GM12878 (cell line): ENCODE measurements around the gene CENPP. TPM values are rescaled to one million over a fixed set of nuclear protein-coding genes. Genes with fewer than 3 reads are reported as not detected.

ENCODE experiments used
- ATAC-seq: fragments of 200-7000 bp; cut with Tn5 transposase; 3 replicates; pipeline ENCODE4 v1.9.1; 2020; ENCODE audit warnings: mild to moderate bottlenecking, moderate library complexity
- BruUV-seq: library from RNA; stranded (reverse); fragments of 400-500 nt; replicated peaks from 2 replicates; lab custom pipeline; 2021; lab: Mats Ljungman, UMichigan
- CTCF ChIA-PET: fragments of 300-600 bp; sonication (Branson Sonifier 250); formaldehyde crosslinking; extraction: SDS; loops from one replicate; lab custom pipeline; 2021; ENCODE audit warnings: inconsistent platforms; lab: Yijun Ruan, JAX
- POLR2A ChIA-PET: fragments of 350-600 bp; formaldehyde crosslinking; extraction: SDS; loops from one replicate; lab custom pipeline; 2021; ENCODE audit warnings: inconsistent platforms; lab: Charles Lee
- RAD21 ChIA-PET: fragments of 300-600 bp; sonication (Branson Sonifier 250); formaldehyde crosslinking; loops from one replicate; lab custom pipeline; 2023; ENCODE audit warnings: antibody characterized with exemption; ENCODE audit not compliant: unreplicated experiment; lab: Charles Lee
- SMC1A ChIA-PET: fragments of 300-600 bp; sonication (Branson Sonifier 250); formaldehyde crosslinking; loops from one replicate; lab custom pipeline; 2023; ENCODE audit not compliant: unreplicated experiment, uncharacterized antibody; lab: Charles Lee
- DNase-seq: peaks from one replicate; pipeline ENCODE4 v3.0.0-alpha.2; 2011; ENCODE audit warnings: low read depth, low spot score
- FAIRE-seq: peaks from 3 replicates; lab custom pipeline; 2011; peaks lifted over from hg19 to GRCh38; lab: Jason Lieb, UNC
- H2AFZ ChIP-seq: 2 replicates; pipeline ENCODE4 v1.6.0; 2011; ENCODE audit warnings: low read depth, low read length, control low read depth; ENCODE audit not compliant: control insufficient read depth
- H3K27ac ChIP-seq: 2 replicates; pipeline ENCODE4 v1.5.1; 2011; ENCODE audit warnings: control low read depth; ENCODE audit not compliant: control insufficient read depth, insufficient read depth
- H3K27me3 ChIP-seq, 2 experiments: replicated peaks in 1 of 2; 2 replicates each; pipeline versions ENCODE4 v1.6.0 to v1.6.1; 2011; ENCODE audit warnings: low read length in 1 of 2; ENCODE audit not compliant: control insufficient read depth in 2 of 2, insufficient read depth in 2 of 2
- H3K36me3 ChIP-seq, 2 experiments: 2 replicates each; pipeline ENCODE4 v1.5.1; 2011; ENCODE audit warnings: low read length in 1 of 2; ENCODE audit not compliant: control insufficient read depth in 2 of 2, insufficient read depth in 2 of 2
- H3K4me1 ChIP-seq: 2 replicates; pipeline ENCODE4 v1.6.1; 2011; ENCODE audit warnings: mild to moderate bottlenecking, low read length, moderate library complexity, mixed read lengths; ENCODE audit not compliant: control insufficient read depth, insufficient read depth
- H3K4me2 ChIP-seq: 2 replicates; pipeline ENCODE4 v1.6.0; 2011; ENCODE audit warnings: control low read depth; ENCODE audit not compliant: control insufficient read depth, insufficient read depth
- H3K4me3 ChIP-seq: fragments of 200-600 bp; sonication (generic); 2 replicates; pipeline ENCODE4 v1.5.1; 2016
- H3K79me2 ChIP-seq: 2 replicates; pipeline ENCODE4 v1.6.0; 2011; ENCODE audit warnings: low read length; ENCODE audit not compliant: control insufficient read depth, insufficient read depth
- H3K9ac ChIP-seq: 2 replicates; pipeline ENCODE4 v1.8.0; 2011; ENCODE audit warnings: low read length, control low read depth, mixed read lengths; ENCODE audit not compliant: control insufficient read depth, insufficient read depth
- H3K9me3 ChIP-seq: replicated peaks from 3 replicates; pipeline ENCODE4 v1.5.1; 2011; ENCODE audit warnings: mild to moderate bottlenecking, low read length; ENCODE audit not compliant: control insufficient read depth, insufficient read depth
- H4K20me1 ChIP-seq: 2 replicates; pipeline ENCODE4 v1.6.0; 2011; ENCODE audit not compliant: control insufficient read depth, insufficient read depth
- BMI1 ChIP-seq: fragments of 450-650 bp; IDR thresholded peaks from 2 replicates; pipeline ENCODE4 v1.6.1; 2016; ENCODE audit warnings: mild to moderate bottlenecking, moderate library complexity, borderline replicate concordance
- ETV6 ChIP-seq, 2 experiments: fragments of 450-650 bp in 1 of 2; IDR thresholded peaks in 1 of 2; conservative IDR thresholded peaks in 1 of 2; 2 replicates each; pipeline ENCODE4 v1.6.1; 2014; ENCODE audit warnings: antibody characterized with exemption in 1 of 2, borderline replicate concordance in 1 of 2, low read depth in 1 of 2, mild to moderate bottlenecking in 1 of 2, moderate library complexity in 1 of 2
- MYB ChIP-seq: fragments of 150-350 bp; IDR thresholded peaks from 2 replicates; pipeline ENCODE4 v1.6.1; 2014; ENCODE audit warnings: mild to moderate bottlenecking, low read depth, low read length, borderline replicate concordance
- RCOR1 ChIP-seq: conservative IDR thresholded peaks from 2 replicates; pipeline ENCODE4 v1.6.1; 2012; ENCODE audit warnings: low read depth, low read length, improper control_type of control experiment
- SRF ChIP-seq, 2 experiments: IDR thresholded peaks; 2 replicates each; pipeline ENCODE4 v1.6.1; 2011; ENCODE audit warnings: low read depth in 2 of 2, low read length in 2 of 2, mild to moderate bottlenecking in 1 of 2, moderate library complexity in 1 of 2
- SUPT20H ChIP-seq: IDR thresholded peaks from 2 replicates; pipeline ENCODE4 v1.6.1; 2011; ENCODE audit warnings: low read depth, mild to moderate bottlenecking, low read length, moderate library complexity, borderline replicate concordance; ENCODE audit not compliant: control insufficient read depth
- ZSCAN29 ChIP-seq: fragments of 450-650 bp; IDR thresholded peaks from 2 replicates; pipeline ENCODE4 v1.6.1; 2017; ENCODE audit warnings: mild to moderate bottlenecking, moderate library complexity
- WGBS: methylation state at CpG from one replicate; pipeline ENCODE4 v1.1.6; 2016; ENCODE audit warnings: low lambda C conversion rate; ENCODE audit not compliant: insufficient replicate concordance, insufficient coverage; ENCODE audit errors: missing lambda C conversion rate; 5-methylcytosine and 5-hydroxymethylcytosine counted together
- in situ Hi-C: fragments of 300-500 bp; cut with MboI; formaldehyde crosslinking; loops from 9 replicates; pipeline ENCODE4 v1.14.3; 2018; ENCODE audit warnings: mixed read lengths
- intact Hi-C: fragments of 100-400 bp; cut with micrococcal nuclease; formaldehyde crosslinking; loops from one replicate; pipeline ENCODE4 v1.14.2; 2022; ENCODE audit not compliant: unreplicated experiment
- polyA plus RNA-seq, 11 experiments: library from polyadenylated mRNA; depleted of rRNA in 4 of 11; unstranded in 6 of 11; stranded (reverse) in 5 of 11; fragments of >200 nt; fragmentation: Nextera tagmentation in 4 of 11; fragmentation: Illumina TruSeq in 1 of 11; extraction: Ambion mirVana in 4 of 11; extraction: Trizol in 1 of 11; gene quantifications; 1 replicate in 1 of 11; 2 replicates in 10 of 11; pipeline versions ENCODE4 v1.2.1 to v1.2.3, GENCODE V29; 2011 to 2016; ENCODE audit warnings: inconsistent platforms in 2 of 11, missing spikeins in 2 of 11, low read depth in 1 of 11
- total RNA-seq, 4 experiments: library from RNA; depleted of rRNA in 3 of 4; stranded (reverse); fragments of >200 nt in 3 of 4; fragmentation: Illumina TruSeq in 1 of 4; extraction: Trizol in 1 of 4; gene quantifications; 2 replicates each; pipeline versions ENCODE4 v1.2.1 to v1.2.3, GENCODE V29; 2013 to 2021

The CENPP gene
- total and polyA plus RNA-seq, 10 of the 15 experiments (the other 5 are each of a cell fraction or from before 2014, with no cell fraction given), result 9.4 to 31.4 (median 19.8) TPM

DNA sequence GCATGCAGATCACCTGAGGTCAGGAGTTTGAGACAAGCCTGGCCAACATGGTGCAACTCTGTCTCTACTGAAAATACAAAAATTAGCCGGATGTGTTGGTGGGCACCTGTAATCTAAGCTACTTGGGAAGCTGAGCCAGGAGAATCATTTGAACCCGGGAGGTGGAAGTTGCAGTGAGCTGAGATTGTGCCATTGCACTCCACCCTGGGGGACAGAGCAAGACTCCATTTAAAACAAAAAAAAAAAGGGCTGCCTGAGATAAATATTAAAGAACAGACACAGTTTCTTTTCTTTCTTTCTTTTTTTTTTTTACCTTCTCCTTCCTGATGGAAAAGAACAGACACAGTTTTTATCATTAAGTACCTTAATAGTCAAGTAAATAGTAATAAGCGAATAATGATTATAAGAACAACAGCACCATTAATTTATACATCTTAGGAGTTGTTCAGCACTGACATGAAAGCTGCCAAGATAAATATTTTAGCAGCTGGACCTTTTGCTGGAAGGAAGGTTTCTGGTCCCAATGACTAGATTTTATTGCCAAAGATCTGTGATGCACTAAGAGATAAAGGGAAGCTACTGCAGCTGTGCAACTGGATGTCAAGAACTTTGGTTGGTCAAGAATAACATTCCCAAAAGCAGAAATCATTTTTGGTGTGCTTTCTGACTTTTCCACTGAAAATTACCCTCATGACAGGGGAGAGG is 7.0 kb downstream of the CENPP start:
- Histone ChIP-seq H4K20me1 (no peaks in the 10 kb centered on the region), H2AFZ (no peak overlapping the region), H3K4me1 (peaks cover 2% of the 10 kb centered on the region; the same call in 1 of the 2 replicates), H3K4me3 (no peak overlapping the region), H3K36me3 (no peaks in the 10 kb centered on the region; a peak in 3 of 4 replicates), H3K9me3 (no peaks in the 10 kb centered on the region), H3K4me2 (no peak overlapping the region), H3K27me3 (no peaks in the 10 kb centered on the region), H3K9ac (no peak overlapping the region), H3K27ac (no peak overlapping the region), H3K79me2 (peaks cover 5% of the 10 kb centered on the region; the same call in 1 of the 2 replicates)
- no peak for FAIRE-seq
- TF ChIP-seq BMI1 (no peak), RCOR1 (no peak), ETV6 (conservative IDR thresholded peaks at IDR 0.05 in 1 of 2, IDR thresholded peaks at IDR 0.05 in 1 of 2; ENCODE audit: borderline replicate concordance in 1 of 2, low read depth in 1 of 2) (no peak), MYB (no peak), ZSCAN29 (no peak), SUPT20H (no peak), SRF (IDR thresholded peaks at IDR 0.05; ENCODE audit: low read depth in 2 of 2, low read length in 2 of 2) (no peak)
- in situ Hi-C loops, result no loop called here
- ChIA-PET CTCF (interaction anchor here (1.4 to 1.5 kb wide), 2 partner anchors 9 to 193 kb away, joined by 4 to 5 read pairs; no protein-coding TSS in a partner anchor), RAD21 (no interaction called here), POLR2A (interaction anchor here (0.7 kb wide), 1 partner anchor 443 kb away, joined by 3 read pairs; no protein-coding TSS in a partner anchor), SMC1A (interaction anchor here (0.9 to 1.1 kb wide), 4 partner anchors 8 to 185 kb away, joined by 3 to 4 read pairs (median 3); no protein-coding TSS in a partner anchor)
- intact Hi-C loops, result no loop called here
- no peak for ATAC-seq
- no peak for DNase-seq
- 100% methylated on average over 3 of the region's 3 CpGs for WGBS
- BruUV-seq, result no TSS peak
